Transverse colon (tissue), 4 donors: ENCODE data around the gene AREG. TPM values are rescaled to one million over a fixed set of nuclear protein-coding genes. Genes with fewer than 3 reads are reported as not detected.

Experiments used
- DNase-seq: peaks from one replicate; pipeline ENCODE4 v3.0.0-alpha.2; 2019
- H3K27ac ChIP-seq, 4 donors: fragments of 200-600 bp; sonication (generic); 2 replicates each; pipeline ENCODE4 v1.5.1; 2016 to 2018; ENCODE audit warnings: inconsistent platforms in 4 of 4
- H3K27me3 ChIP-seq: fragments of 200-600 bp; sonication (generic); 2 replicates; pipeline ENCODE4 v1.5.1; 2017; ENCODE audit warnings: inconsistent platforms
- H3K36me3 ChIP-seq, 4 donors: fragments of 200-600 bp; sonication (generic); 2 replicates each; pipeline ENCODE4 v1.5.1; 2017 to 2019; ENCODE audit warnings: inconsistent platforms in 4 of 4
- H3K4me1 ChIP-seq, 4 donors: fragments of 200-600 bp; sonication (generic); 2 replicates each; pipeline ENCODE4 v1.5.1; 2017 to 2020; ENCODE audit warnings: inconsistent platforms in 4 of 4
- H3K4me3 ChIP-seq, 4 donors: fragments of 200-600 bp; sonication (generic); 1 replicate in 1 of 4; 2 replicates in 3 of 4; pipeline versions ENCODE4 v1.5.1 to v1.6.1; 2017 to 2019; ENCODE audit warnings: inconsistent platforms in 4 of 4
- H3K9me3 ChIP-seq, 2 donors: fragments of 200-600 bp; sonication (generic); 2 replicates each; pipeline ENCODE4 v1.5.1; 2017 to 2019; ENCODE audit warnings: inconsistent platforms in 2 of 2
- EP300 ChIP-seq: sonication (generic); formaldehyde crosslinking; IDR thresholded peaks from one replicate; pipeline ENCODE4 v1.6.1; 2017; ENCODE audit warnings: antibody characterized with exemption, low read depth
- POLR2A ChIP-seq: fragments of 450-650 bp; IDR thresholded peaks from one replicate; pipeline ENCODE4 v1.6.1; 2016; ENCODE audit warnings: antibody characterized with exemption, mild to moderate bottlenecking, moderate library complexity
- POLR2AphosphoS5 ChIP-seq, 3 donors: sonication (generic); formaldehyde crosslinking; IDR thresholded peaks; one replicate each; pipeline ENCODE4 v1.6.1; 2016; ENCODE audit warnings: antibody characterized with exemption in 3 of 3
- WGBS, 2 donors: methylation state at CpG; one replicate each; pipeline ENCODE4 v1.1.5; 2018; ENCODE audit warnings: low coverage in 1 of 2; 5-methylcytosine and 5-hydroxymethylcytosine counted together
- in situ Hi-C, 4 donors: fragments of 200-750 bp; cut with MboI; loops; one replicate each; pipeline versions ENCODE4 v1.15.0 to v1.15.1; 2017; ENCODE audit warnings: low sequenced_read_pairs in 3 of 4, low pct_ligation_motif_present in 1 of 4, low pct_unique_long_range_greater_than_20kb in 1 of 4
- intact Hi-C: fragments of 100-400 bp; cut with DNase I; formaldehyde crosslinking; loops from one replicate; pipeline ENCODE4 v1.15.1; 2023; ENCODE audit warnings: low total_unique reads
- total RNA-seq, 4 donors: library from RNA; depleted of rRNA; stranded (reverse); fragments of >200 nt; gene quantifications; one replicate each; pipeline ENCODE4 v1.1.0, GENCODE V29; 2016
- TF ChIP-seq, protein P1 (sequence below), 5 experiments: fragments of 200-600 bp in 3 of 5; fragments of 450-650 bp in 2 of 5; sonication (generic) in 3 of 5; IDR thresholded peaks; 1 replicate in 2 of 5; 2 replicates in 3 of 5; pipeline ENCODE4 v1.5.1; 2016 to 2017; ENCODE audit warnings: antibody characterized with exemption in 5 of 5, inconsistent platforms in 3 of 5, mild to moderate bottlenecking in 2 of 5, moderate library complexity in 1 of 5

Gene AREG
- total RNA-seq, 4 donors from 2014 or later = 16.4 to 44.2 (median 27.1) TPM

DNA sequence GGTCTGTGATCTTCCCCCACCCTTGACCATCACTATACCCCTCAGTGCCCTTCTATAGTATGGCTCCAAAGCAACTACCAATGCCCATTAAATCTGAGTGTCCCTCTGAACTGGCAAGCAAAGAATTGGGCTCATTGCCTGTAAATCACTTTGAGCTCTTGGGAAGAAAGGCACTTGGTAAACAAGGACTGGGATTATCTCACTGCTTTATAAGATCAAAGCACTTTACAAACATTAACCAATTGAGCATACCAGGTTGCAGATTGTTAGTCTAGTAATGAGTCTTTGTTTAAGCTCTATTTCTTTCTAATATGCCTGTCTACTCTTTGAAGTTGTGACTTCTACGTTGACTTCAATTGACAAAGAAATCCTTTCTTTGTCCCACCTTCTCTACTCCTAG is 34.1 kb downstream of the AREG start:
- H3K36me3 ChIP-seq = no peaks in the 10 kb centered on the region
- intact Hi-C loops = loop anchor here (10.0 kb wide), 1 partner anchor 1674 kb away; no protein-coding TSS in a partner anchor
- H3K27me3 ChIP-seq = no peaks in the 10 kb centered on the region
- H3K4me3 ChIP-seq = no peak overlapping the region
- in situ Hi-C loops = no loop called here
- no peak overlapping the region for H3K27ac ChIP-seq
- H3K9me3 ChIP-seq = no peaks in the 10 kb centered on the region
- H3K4me1 ChIP-seq = peaks cover 0 to 26% (median 5%) of the 10 kb centered on the region in 4 donors
- TF ChIP-seq POLR2AphosphoS5 (IDR thresholded peaks at IDR 0.05) (no peak), EP300 (no peak), POLR2A (no peak)
- TF ChIP-seq, protein P1, sequence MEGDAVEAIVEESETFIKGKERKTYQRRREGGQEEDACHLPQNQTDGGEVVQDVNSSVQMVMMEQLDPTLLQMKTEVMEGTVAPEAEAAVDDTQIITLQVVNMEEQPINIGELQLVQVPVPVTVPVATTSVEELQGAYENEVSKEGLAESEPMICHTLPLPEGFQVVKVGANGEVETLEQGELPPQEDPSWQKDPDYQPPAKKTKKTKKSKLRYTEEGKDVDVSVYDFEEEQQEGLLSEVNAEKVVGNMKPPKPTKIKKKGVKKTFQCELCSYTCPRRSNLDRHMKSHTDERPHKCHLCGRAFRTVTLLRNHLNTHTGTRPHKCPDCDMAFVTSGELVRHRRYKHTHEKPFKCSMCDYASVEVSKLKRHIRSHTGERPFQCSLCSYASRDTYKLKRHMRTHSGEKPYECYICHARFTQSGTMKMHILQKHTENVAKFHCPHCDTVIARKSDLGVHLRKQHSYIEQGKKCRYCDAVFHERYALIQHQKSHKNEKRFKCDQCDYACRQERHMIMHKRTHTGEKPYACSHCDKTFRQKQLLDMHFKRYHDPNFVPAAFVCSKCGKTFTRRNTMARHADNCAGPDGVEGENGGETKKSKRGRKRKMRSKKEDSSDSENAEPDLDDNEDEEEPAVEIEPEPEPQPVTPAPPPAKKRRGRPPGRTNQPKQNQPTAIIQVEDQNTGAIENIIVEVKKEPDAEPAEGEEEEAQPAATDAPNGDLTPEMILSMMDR (IDR thresholded peaks at IDR 0.05) = no peak
- DNase-seq = no peak
- WGBS, 2 donors = 43 to 48% methylated on average over 1 of the region's 1 CpG

DNA sequence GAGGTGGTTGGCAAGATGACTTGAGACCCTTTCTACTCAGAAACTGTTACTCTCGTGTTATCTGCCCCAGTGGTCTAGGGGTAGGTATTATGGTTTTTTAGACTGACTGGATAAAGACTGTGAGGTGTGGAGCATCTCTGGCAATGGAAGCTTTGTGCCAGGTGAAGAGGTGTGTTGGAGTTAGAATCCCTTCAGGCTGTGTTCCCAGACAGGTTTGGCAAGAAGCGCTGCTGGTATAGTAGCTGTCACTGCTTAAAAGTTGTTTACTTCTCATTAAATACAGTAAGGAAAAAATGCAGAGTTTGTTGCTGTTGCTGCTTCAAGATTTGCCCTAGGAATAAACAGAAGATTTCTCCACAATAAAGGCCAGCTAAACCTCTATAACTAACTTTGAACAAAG is 35.3 kb downstream of the AREG start:
- Histone ChIP-seq H3K9me3 (no peaks in the 10 kb centered on the region), H3K4me1 (peaks cover 0 to 14% (median 1%) of the 10 kb centered on the region in 4 donors), H3K27me3 (no peaks in the 10 kb centered on the region), H3K27ac (no peak overlapping the region), H3K36me3 (no peaks in the 10 kb centered on the region), H3K4me3 (no peak overlapping the region)
- in situ Hi-C loops = no loop called here
- 41 to 54% methylated on average over 2 of the region's 2 CpGs for WGBS, 2 donors
- TF ChIP-seq POLR2A (no peak), POLR2AphosphoS5 (IDR thresholded peaks at IDR 0.05) (no peak), EP300 (no peak)
- TF ChIP-seq, protein P1 (IDR thresholded peaks at IDR 0.05) = no peak
- intact Hi-C loops = no loop called here
- no peak for DNase-seq

DNA sequence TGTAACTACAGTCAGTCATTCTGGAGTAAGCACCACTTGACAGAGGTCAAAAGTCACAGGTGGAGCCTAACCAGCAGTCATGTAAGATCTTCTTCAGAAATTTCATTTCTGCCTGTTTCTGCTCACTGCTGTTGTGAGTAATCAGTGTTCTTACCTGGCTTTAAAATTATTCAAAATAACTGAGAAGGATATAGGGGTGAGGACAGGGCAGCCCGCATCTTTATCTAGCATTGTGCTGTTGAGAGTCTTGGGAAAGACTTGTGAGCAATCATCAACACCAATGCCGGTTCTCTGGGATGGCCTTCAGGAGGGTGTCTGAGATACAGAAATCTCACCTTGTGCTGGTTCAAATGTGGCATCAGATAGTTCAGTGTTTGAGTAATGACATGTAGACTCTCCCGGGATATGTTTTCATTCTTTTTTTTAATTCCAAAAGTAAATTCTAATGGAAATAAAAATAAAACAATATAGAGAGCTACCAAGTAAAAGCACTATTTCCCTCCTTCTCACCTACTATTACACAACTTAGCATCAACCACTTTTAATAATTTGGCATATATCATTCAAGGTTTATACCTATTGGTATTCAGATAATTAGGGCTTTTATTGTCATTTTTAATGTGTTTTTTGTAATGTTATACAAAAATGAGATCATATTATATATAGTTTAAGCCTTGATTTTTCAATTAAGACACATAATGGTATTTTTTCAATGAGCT is 37.1 kb downstream of the AREG start:
- Histone ChIP-seq H3K27me3 (no peaks in the 10 kb centered on the region), H3K27ac (no peak overlapping the region), H3K36me3 (no peaks in the 10 kb centered on the region), H3K4me1 (peaks cover 0 to 8% (median 0%) of the 10 kb centered on the region in 4 donors), H3K4me3 (no peak overlapping the region), H3K9me3 (no peaks in the 10 kb centered on the region)
- WGBS, 2 donors = 92 to 100% methylated on average over 3 of the region's 3 CpGs
- in situ Hi-C loops = no loop called here
- intact Hi-C loops = no loop called here
- no peak for TF ChIP-seq POLR2AphosphoS5 (IDR thresholded peaks at IDR 0.05)
- TF ChIP-seq, protein P1 (IDR thresholded peaks at IDR 0.05) = no peak
- no peak for TF ChIP-seq POLR2A
- TF ChIP-seq EP300 = no peak
- DNase-seq = no peak

DNA sequence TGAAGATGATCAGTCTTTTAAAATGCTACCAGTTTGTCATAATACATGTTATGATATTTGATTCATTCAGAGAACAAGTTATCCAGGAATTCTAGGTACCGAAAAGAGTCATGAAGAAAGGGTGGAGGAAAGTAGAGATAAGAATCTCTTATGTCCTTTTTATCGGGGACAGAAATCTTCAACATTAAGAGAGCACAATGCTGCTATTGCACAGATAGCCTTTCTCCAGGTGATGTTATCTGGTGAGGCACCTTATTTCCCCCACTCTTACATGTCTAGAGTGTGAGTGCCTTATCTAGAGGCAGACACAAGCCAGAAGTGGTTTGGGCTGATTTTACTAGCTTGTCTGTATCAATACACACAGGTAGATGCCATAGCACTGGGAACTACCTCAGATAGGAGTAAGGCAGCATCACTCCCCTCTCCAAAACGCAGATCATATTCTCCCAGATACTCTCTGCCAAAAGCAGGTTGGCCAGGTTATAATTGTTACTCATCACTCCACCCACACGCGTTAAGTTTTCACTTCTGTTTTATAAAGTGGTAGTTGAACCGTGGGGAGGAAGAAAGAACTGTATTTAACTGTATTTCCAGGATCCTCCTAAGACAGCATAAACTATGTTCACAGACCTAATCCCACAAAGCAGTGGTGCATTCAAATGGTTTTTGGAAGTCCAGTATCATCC is 38.4 kb downstream of the AREG start:
- Histone ChIP-seq H3K36me3 (no peaks in the 10 kb centered on the region), H3K4me1 (peaks cover 0 to 13% (median 0%) of the 10 kb centered on the region in 4 donors), H3K27me3 (no peaks in the 10 kb centered on the region), H3K4me3 (no peak overlapping the region), H3K27ac (no peak overlapping the region), H3K9me3 (no peaks in the 10 kb centered on the region)
- DNase-seq = no peak
- 67 to 88% methylated on average over 6 of the region's 6 CpGs for WGBS, 2 donors
- intact Hi-C loops (no loop called here), in situ Hi-C loops (no loop called here)
- TF ChIP-seq EP300 (no peak), POLR2A (no peak), POLR2AphosphoS5 (IDR thresholded peaks at IDR 0.05) (no peak)
